Vagina (tissue), 2 donors: Measurements from ENCODE around the gene CHRM4.

Experiments used
- POLR2AphosphoS5 ChIP-seq, 2 donors: sonication (generic); formaldehyde crosslinking; IDR thresholded peaks; one replicate each; pipeline ENCODE4 v1.9.0; 2017; ENCODE audit warnings: antibody characterized with exemption in 2 of 2, mild to moderate bottlenecking in 2 of 2, low read depth in 1 of 2; ENCODE audit not compliant: insufficient read depth in 1 of 2
- TF ChIP-seq, protein P1 (sequence below), 3 experiments: fragments of 450-650 bp in 2 of 3; fragments of 200-600 bp in 1 of 3; sonication (generic) in 1 of 3; IDR thresholded peaks; one replicate each; pipeline ENCODE4 v1.5.1; 2017 to 2019; ENCODE audit warnings: antibody characterized with exemption in 3 of 3, mild to moderate bottlenecking in 2 of 3, moderate library complexity in 2 of 3

DNA sequence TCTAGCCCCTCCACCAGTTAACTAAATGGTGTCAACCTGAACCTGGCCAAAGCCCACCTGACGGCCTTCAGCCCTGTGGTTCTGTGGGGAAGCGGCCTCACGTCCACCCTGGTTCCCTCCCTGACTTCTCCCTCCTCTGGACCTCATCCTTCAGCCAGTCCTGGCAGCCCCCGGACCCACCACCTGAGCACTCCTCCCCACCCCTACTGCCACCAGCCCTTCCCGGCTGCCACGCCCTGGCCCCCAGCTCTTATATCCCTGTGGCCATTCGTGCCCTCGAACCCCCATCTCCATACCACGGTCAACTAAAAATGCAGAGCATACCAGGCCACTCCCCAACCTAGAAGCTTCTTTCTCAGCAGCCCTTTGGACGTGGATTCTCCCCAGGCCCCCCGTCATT lies 14.3 kb downstream of the CHRM4 start:
- TF ChIP-seq, protein P1, sequence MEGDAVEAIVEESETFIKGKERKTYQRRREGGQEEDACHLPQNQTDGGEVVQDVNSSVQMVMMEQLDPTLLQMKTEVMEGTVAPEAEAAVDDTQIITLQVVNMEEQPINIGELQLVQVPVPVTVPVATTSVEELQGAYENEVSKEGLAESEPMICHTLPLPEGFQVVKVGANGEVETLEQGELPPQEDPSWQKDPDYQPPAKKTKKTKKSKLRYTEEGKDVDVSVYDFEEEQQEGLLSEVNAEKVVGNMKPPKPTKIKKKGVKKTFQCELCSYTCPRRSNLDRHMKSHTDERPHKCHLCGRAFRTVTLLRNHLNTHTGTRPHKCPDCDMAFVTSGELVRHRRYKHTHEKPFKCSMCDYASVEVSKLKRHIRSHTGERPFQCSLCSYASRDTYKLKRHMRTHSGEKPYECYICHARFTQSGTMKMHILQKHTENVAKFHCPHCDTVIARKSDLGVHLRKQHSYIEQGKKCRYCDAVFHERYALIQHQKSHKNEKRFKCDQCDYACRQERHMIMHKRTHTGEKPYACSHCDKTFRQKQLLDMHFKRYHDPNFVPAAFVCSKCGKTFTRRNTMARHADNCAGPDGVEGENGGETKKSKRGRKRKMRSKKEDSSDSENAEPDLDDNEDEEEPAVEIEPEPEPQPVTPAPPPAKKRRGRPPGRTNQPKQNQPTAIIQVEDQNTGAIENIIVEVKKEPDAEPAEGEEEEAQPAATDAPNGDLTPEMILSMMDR (IDR thresholded peaks at IDR 0.05) = no peak
- TF ChIP-seq POLR2AphosphoS5 (IDR thresholded peaks at IDR 0.05; ENCODE audit: insufficient read depth in 1 of 2, low read depth in 1 of 2) = no peak
